Neural progenitor cell (in vitro differentiated cells): ENCODE data around the gene KRT77. TPM values are rescaled to one million over a fixed set of nuclear protein-coding genes. Genes with fewer than 3 reads are reported as not detected.

Experiments used
- DNase-seq: peaks from one replicate; pipeline ENCODE4 v3.0.0-alpha.2; 2016; ENCODE audit warnings: low spot score
- H2AFZ ChIP-seq: fragments of 200-600 bp; sonication (generic); replicated peaks from 2 replicates; pipeline ENCODE4 v1.6.1; 2016; ENCODE audit warnings: antibody characterized with exemption
- H3F3A ChIP-seq: fragments of 200-600 bp; sonication (generic); 2 replicates; pipeline ENCODE4 v1.6.1; 2016; ENCODE audit warnings: antibody characterized with exemption, low read depth
- H3K27ac ChIP-seq: fragments of 200-600 bp; sonication (generic); 2 replicates; pipeline ENCODE4 v1.5.1; 2016; ENCODE audit warnings: mild to moderate bottlenecking
- H3K27me3 ChIP-seq: fragments of 200-600 bp; sonication (generic); 2 replicates; pipeline ENCODE4 v1.6.1; 2016; ENCODE audit warnings: mild to moderate bottlenecking, moderate library complexity
- H3K36me3 ChIP-seq: fragments of 200-600 bp; sonication (generic); 2 replicates; pipeline ENCODE4 v1.5.1; 2016
- H3K4me1 ChIP-seq: fragments of 200-600 bp; sonication (generic); 2 replicates; pipeline ENCODE4 v1.6.1; 2016; ENCODE audit warnings: mixed run types
- H3K4me2 ChIP-seq: fragments of 200-600 bp; sonication (generic); 2 replicates; pipeline ENCODE4 v1.6.1; 2016
- H3K4me3 ChIP-seq: fragments of 200-600 bp; sonication (generic); 2 replicates; pipeline ENCODE4 v1.5.1; 2016
- H3K79me2 ChIP-seq: fragments of 200-600 bp; sonication (generic); 2 replicates; pipeline ENCODE4 v1.6.1; 2016; ENCODE audit warnings: low read depth
- H3K9ac ChIP-seq: fragments of 200-600 bp; sonication (generic); 2 replicates; pipeline ENCODE4 v1.6.1; 2016
- H3K9me3 ChIP-seq: fragments of 200-600 bp; sonication (generic); 2 replicates; pipeline ENCODE4 v1.5.1; 2016; ENCODE audit warnings: low read depth
- H4K20me1 ChIP-seq: fragments of 200-600 bp; sonication (generic); 2 replicates; pipeline ENCODE4 v1.6.1; 2016; ENCODE audit warnings: low read depth
- H3K27ac Mint-ChIP-seq: 3 replicates; pipeline ENCODE4 v1.8.0; 2021; ENCODE audit warnings: mixed read lengths
- H3K27me3 Mint-ChIP-seq: 2 replicates; pipeline ENCODE4 v1.8.0; 2022; ENCODE audit warnings: low read depth, mild to moderate bottlenecking, inconsistent platforms, moderate library complexity, mixed read lengths; ENCODE audit not compliant: insufficient read depth
- H3K36me3 Mint-ChIP-seq: 3 replicates; pipeline ENCODE4 v1.8.0; 2021; ENCODE audit warnings: mixed read lengths
- H3K4me1 Mint-ChIP-seq: 3 replicates; pipeline ENCODE4 v1.8.0; 2021; ENCODE audit warnings: mixed read lengths
- H3K4me3 Mint-ChIP-seq: 3 replicates; pipeline ENCODE4 v1.8.0; 2021; ENCODE audit warnings: mild to moderate bottlenecking, moderate library complexity, mixed read lengths
- H3K9me3 Mint-ChIP-seq: 3 replicates; pipeline ENCODE4 v1.8.0; 2020; ENCODE audit warnings: mixed read lengths
- CTCF ChIP-seq: fragments of 200-600 bp; sonication (generic); IDR thresholded peaks from 2 replicates; pipeline ENCODE4 v1.5.1; 2017; ENCODE audit warnings: antibody characterized with exemption, mild to moderate bottlenecking
- EZH2 ChIP-seq: fragments of 200-600 bp; sonication (generic); IDR thresholded peaks from 2 replicates; pipeline ENCODE4 v1.6.1; 2017; ENCODE audit warnings: antibody characterized with exemption, mild to moderate bottlenecking, moderate library complexity
- EZH2phosphoT487 ChIP-seq: fragments of 200-600 bp; sonication (generic); IDR thresholded peaks from 2 replicates; pipeline ENCODE4 v1.6.1; 2017; ENCODE audit warnings: antibody characterized with exemption
- total RNA-seq: library from RNA; depleted of rRNA; stranded (reverse); fragments of >200 nt; gene quantifications from 2 replicates; pipeline ENCODE4 v1.2.3, GENCODE V29; 2015; ENCODE audit warnings: low replicate concordance

The KRT77 gene
- total RNA-seq, 1 donor from 2014 or later: 0.47 TPM

GRCh38 chr12:52744493-52745156 is 41.3 kb upstream of the KRT77 start:
- Histone ChIP-seq H3K4me1 (no peaks in the 10 kb centered on the region), H3K27ac (no peak overlapping the region), H3K27me3 (peaks cover 62% of the 10 kb centered on the region), H3F3A (no peaks in the 10 kb centered on the region), H3K79me2 (no peaks in the 10 kb centered on the region), H3K9me3 (no peaks in the 10 kb centered on the region), H2AFZ (no peak overlapping the region), H3K9ac (no peak overlapping the region), H3K4me2 (no peak overlapping the region), H4K20me1 (peaks cover 8% of the 10 kb centered on the region), H3K4me3 (no peak overlapping the region), H3K36me3 (no peaks in the 10 kb centered on the region)
- Mint-ChIP-seq H3K4me3 (no peak overlapping the region), H3K36me3 (no peaks in the 10 kb centered on the region), H3K27me3 (peaks cover 10% of the 10 kb centered on the region), H3K4me1 (no peaks in the 10 kb centered on the region), H3K27ac (no peak overlapping the region), H3K9me3 (no peaks in the 10 kb centered on the region)
- DNase-seq: no peak
- TF ChIP-seq EZH2: no peak
- no peak for TF ChIP-seq EZH2phosphoT487
- no peak for TF ChIP-seq CTCF

DNA sequence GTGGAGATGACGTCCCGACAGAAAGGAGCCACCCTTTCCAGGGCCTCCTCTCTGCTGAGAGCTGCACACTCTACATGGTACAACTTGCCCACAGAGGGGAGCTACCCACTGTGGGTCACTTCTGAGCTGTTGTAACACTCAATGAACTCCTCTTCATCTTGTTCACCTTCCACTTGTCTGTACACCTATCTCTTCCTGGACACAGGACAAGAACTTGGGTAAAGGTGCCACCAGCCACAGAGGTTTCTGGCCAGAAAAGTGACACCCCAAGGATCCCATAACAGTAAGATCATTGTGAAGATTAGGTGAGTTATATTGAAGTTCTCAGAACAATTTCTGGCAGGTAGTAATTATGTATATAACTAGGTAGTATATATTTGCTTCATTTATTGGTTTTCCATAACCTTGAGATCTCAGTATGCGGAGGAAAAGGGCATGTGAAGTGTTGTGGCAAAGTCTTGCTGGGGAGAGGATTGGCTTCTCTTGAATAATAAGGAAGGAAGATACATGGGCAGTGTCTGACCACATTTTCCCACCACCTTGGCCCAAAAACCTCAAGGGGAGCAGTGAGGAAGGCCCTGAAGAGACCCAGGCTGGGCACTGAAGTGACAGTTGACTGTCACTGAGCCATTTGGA is 39.6 kb upstream of the KRT77 start:
- Histone ChIP-seq H4K20me1 (peaks cover 8% of the 10 kb centered on the region), H3K9ac (no peak overlapping the region), H3K4me1 (no peaks in the 10 kb centered on the region), H3K36me3 (no peaks in the 10 kb centered on the region), H2AFZ (no peak overlapping the region), H3F3A (no peaks in the 10 kb centered on the region), H3K9me3 (no peaks in the 10 kb centered on the region), H3K27ac (no peak overlapping the region), H3K4me3 (no peak overlapping the region), H3K4me2 (no peak overlapping the region), H3K79me2 (no peaks in the 10 kb centered on the region), H3K27me3 (peaks cover 55% of the 10 kb centered on the region)
- H3K36me3 Mint-ChIP-seq: no peaks in the 10 kb centered on the region
- H3K4me1 Mint-ChIP-seq: no peaks in the 10 kb centered on the region
- peaks cover 10% of the 10 kb centered on the region for H3K27me3 Mint-ChIP-seq
- H3K9me3 Mint-ChIP-seq: no peaks in the 10 kb centered on the region
- no peak overlapping the region for H3K27ac Mint-ChIP-seq
- TF ChIP-seq EZH2 (no peak), EZH2phosphoT487 (no peak), CTCF (no peak)
- no peak for DNase-seq
- H3K4me3 Mint-ChIP-seq: no peak overlapping the region

DNA sequence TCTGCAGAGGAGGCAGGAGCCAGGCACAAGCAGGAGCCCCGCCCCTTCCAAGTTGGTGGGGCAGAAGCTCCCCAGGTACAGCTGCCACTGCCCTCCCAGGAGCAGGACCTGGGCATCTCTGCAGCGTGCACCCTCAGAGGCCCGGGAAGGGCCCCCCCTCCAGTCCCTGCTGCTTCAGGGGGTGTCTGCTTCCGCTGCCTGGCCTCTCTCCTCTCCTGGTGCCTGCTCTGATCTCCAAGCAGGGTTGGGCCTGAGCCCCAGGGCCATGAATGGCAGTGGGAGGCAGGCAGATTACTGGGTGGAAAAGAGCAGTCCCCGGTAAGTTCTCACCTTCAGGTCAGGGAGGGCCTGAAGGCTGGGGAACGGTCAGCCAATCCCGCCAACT is 38.9 kb upstream of the KRT77 start:
- no peak for DNase-seq
- peaks cover 9% of the 10 kb centered on the region for H3K27me3 Mint-ChIP-seq
- Histone ChIP-seq H3K9me3 (no peaks in the 10 kb centered on the region), H3F3A (no peaks in the 10 kb centered on the region), H3K27me3 (peaks cover 50% of the 10 kb centered on the region), H3K9ac (no peak overlapping the region), H3K4me3 (no peak overlapping the region), H3K36me3 (no peaks in the 10 kb centered on the region), H3K27ac (no peak overlapping the region), H2AFZ (no peak overlapping the region), H3K4me2 (no peak overlapping the region), H3K79me2 (no peaks in the 10 kb centered on the region), H3K4me1 (no peaks in the 10 kb centered on the region), H4K20me1 (peaks cover 8% of the 10 kb centered on the region)
- TF ChIP-seq CTCF: no peak
- no peak for TF ChIP-seq EZH2
- no peak for TF ChIP-seq EZH2phosphoT487
- no peak overlapping the region for H3K27ac Mint-ChIP-seq
- no peaks in the 10 kb centered on the region for H3K9me3 Mint-ChIP-seq
- H3K4me3 Mint-ChIP-seq: no peak overlapping the region
- no peaks in the 10 kb centered on the region for H3K36me3 Mint-ChIP-seq
- no peaks in the 10 kb centered on the region for H3K4me1 Mint-ChIP-seq
